ENCODE results near the gene ATG9A.
"Not testable (repeated sequence)": the region's sequence is repeated elsewhere in the genome, so short reads cannot be mapped to it uniquely, and the experiment has no call there.

Gene ATG9A

DNA sequence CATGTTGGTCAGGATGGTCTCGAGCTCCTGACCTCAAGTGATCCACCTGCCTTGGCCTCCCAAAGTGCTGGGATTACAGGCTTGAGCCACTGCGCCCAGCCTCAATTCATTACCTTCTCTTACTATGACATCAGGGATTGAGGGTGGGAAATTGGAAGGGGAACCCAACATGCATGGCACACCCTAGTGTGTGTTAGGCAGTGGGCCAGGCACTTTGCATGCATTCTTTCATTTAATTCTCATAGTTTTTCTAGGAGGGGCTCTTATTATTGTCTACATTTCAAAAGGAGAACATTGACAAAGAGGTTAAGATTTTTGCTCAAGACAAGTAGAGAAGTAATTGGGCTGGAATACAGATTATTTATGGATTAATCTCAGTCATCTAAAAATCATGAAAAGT, 38.9 kb upstream of the ATG9A start:
- TF ChIP-seq POLR2AphosphoS5 (IDR thresholded peaks at IDR 0.05; ENCODE audit: low read depth, low read length): no peak
- no peak for TF ChIP-seq TAF1 (IDR thresholded peaks at IDR 0.05; ENCODE audit: borderline replicate concordance, low read depth, low read length)
- no peak for TF ChIP-seq POLR2A (IDR thresholded peaks at IDR 0.05; ENCODE audit: low read depth, low read length)
- DNase-seq (ENCODE audit: insufficient read length): no peak
- FAIRE-seq: no peak

- TF ChIP-seq POLR2A (IDR thresholded peaks at IDR 0.05; ENCODE audit: low read depth, low read length): no peak
- no peak for FAIRE-seq
- no peak for DNase-seq (ENCODE audit: insufficient read length)
Measured at GRCh38 chr2:219266886-219267285, 37.5 kb upstream of the ATG9A start.

DNA sequence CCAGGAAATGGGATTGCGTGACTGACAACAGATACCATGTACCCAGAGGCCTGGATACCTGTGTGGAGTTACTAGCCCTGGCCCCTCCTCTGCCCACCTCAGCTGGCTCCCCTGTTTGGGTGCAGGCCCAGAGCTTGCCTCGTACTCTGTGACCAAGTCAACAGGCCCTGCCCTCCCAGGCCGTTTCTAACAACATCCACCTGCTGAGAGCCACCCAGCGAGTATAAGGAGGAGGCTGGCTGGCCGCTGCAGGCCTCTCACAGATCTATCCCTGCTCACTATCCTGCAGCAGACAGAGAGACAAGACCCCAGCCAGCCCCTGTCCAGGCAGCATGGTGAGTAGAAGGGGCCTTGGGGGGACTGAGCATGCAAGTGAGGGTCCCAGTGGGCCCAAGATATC, 36.8 kb upstream of the ATG9A start:
- DNase-seq (ENCODE audit: insufficient read length) (no peak), FAIRE-seq (no peak)
- TF ChIP-seq TAF1 (IDR thresholded peaks at IDR 0.05; ENCODE audit: borderline replicate concordance, low read depth, low read length) (no peak), POLR2AphosphoS5 (IDR thresholded peaks at IDR 0.05; ENCODE audit: low read depth, low read length) (no peak), POLR2A (IDR thresholded peaks at IDR 0.05; ENCODE audit: low read depth, low read length) (no peak)

GRCh38 chr2:219261024-219261855, 31.8 kb upstream of the ATG9A start:
- no peak for DNase-seq (ENCODE audit: insufficient read length)
- TF ChIP-seq POLR2A (IDR thresholded peaks at IDR 0.05; ENCODE audit: low read depth, low read length) (no peak), POLR2AphosphoS5 (IDR thresholded peaks at IDR 0.05; ENCODE audit: low read depth, low read length) (no peak), TAF1 (IDR thresholded peaks at IDR 0.05; ENCODE audit: borderline replicate concordance, low read depth, low read length) (no peak)
- FAIRE-seq: no peak

DNA sequence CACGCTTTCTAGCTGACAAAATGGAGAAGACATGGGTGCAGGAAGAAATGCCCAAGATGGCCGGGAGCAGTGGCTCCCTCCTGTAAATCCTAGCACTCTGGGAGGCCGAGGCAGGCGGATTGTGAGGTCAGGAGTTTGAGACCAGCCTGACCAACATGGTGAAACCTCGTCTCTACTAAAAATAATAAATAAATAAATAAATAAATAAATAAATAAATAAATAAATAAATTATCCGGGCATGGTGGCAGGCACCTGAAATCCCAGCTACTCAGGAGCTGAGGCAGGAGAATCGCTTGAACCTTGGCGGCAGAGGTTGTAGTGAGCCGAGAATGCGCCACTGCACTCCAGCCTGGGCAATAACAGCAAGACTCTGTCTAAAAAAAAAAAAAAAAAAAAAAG, 29.5 kb upstream of the ATG9A start:
- FAIRE-seq: not testable (repeated sequence)

GRCh38 chr2:219254590-219255201, 25.3 kb upstream of the ATG9A start:
- no peak for DNase-seq (ENCODE audit: insufficient read length)
- FAIRE-seq: peak; percentile 79

More for the DNA sequence above, 29.5 kb upstream of the ATG9A start:
- DNase-seq (ENCODE audit: insufficient read length): not testable (repeated sequence)

DNA sequence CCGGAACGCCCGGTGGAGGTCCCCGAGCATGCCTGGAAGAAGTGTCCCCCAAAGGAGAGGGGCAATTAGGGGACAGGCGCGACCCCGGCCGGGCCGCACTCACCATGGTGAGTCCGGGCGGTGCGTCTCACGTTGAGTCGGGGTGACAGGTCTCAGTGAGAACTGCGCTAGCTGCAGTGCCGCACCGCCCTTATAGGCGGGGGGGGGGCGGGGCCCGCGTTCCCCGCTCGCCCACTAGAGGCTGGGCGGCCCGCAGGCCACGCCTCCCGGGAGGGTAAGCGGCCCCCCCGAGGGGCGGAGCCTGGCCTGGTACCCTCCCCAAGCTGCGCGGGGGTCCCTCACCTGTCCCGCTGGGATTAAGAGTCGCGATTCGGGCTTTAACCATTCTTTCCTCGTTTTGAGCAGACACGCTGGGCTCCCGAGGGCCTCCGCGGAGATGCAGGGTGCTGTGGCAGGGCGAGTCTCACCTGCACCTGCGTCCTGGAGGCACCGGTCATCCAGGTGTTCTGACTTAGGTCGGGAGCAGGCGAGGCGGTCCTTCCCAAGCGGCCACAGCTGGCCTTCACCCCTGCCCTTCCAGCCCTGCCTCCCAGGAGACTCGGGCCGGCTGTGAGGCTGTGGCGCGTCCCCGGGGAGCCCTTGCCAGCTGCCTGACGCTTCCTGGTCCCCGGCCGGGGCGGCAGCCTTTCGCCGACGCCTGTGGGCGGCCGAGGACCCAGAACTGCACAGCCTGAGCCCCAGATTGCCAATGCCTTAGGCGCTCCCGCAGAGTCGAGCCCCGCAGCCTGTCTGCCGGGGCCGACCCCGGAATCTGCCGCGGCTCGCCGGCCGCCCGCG, 24.5 kb upstream of the ATG9A start, which contains the start of gene TUBA4A:
TUBA4A (minus strand) TSS at position 166 of the 837 bp plus-strand sequence; CDS start at position 106, 60 bp downstream.
- FAIRE-seq: peak; percentile 95
- DNase-seq (ENCODE audit: insufficient read length): peak; percentile 99
- TF ChIP-seq TAF1 (IDR thresholded peaks at IDR 0.05; ENCODE audit: borderline replicate concordance, low read depth, low read length): peak; percentile 79
- TF ChIP-seq POLR2A (IDR thresholded peaks at IDR 0.05; ENCODE audit: low read depth, low read length): peak; percentile 99
- peak; percentile 98 for TF ChIP-seq POLR2AphosphoS5 (IDR thresholded peaks at IDR 0.05; ENCODE audit: low read depth, low read length)

More at GRCh38 chr2:219254590-219255201, 25.3 kb upstream of the ATG9A start:
- TF ChIP-seq POLR2AphosphoS5 (IDR thresholded peaks at IDR 0.05; ENCODE audit: low read depth, low read length): no peak

- FAIRE-seq (peak; percentile 87), DNase-seq (ENCODE audit: insufficient read length) (peak; percentile 52)
- TF ChIP-seq TAF1 (IDR thresholded peaks at IDR 0.05; ENCODE audit: borderline replicate concordance, low read depth, low read length) (no peak), POLR2A (IDR thresholded peaks at IDR 0.05; ENCODE audit: low read depth, low read length) (no peak; the same call in 1 of the 2 replicates), POLR2AphosphoS5 (IDR thresholded peaks at IDR 0.05; ENCODE audit: low read depth, low read length) (no peak)
Measured at GRCh38 chr2:219252900-219253752, 23.7 kb upstream of the ATG9A start, which contains the start of gene TUBA4B. Gene TUBA4B (plus strand): TSS chr2:219253243. CDS start chr2:219253408, 165 bp downstream.

- FAIRE-seq (no peak), DNase-seq (ENCODE audit: insufficient read length) (no peak)
- TF ChIP-seq TAF1 (IDR thresholded peaks at IDR 0.05; ENCODE audit: borderline replicate concordance, low read depth, low read length) (no peak), POLR2AphosphoS5 (IDR thresholded peaks at IDR 0.05; ENCODE audit: low read depth, low read length) (no peak), POLR2A (IDR thresholded peaks at IDR 0.05; ENCODE audit: low read depth, low read length) (no peak)
Measured at GRCh38 chr2:219252570-219252899, 23.1 kb upstream of the ATG9A start.

DNA sequence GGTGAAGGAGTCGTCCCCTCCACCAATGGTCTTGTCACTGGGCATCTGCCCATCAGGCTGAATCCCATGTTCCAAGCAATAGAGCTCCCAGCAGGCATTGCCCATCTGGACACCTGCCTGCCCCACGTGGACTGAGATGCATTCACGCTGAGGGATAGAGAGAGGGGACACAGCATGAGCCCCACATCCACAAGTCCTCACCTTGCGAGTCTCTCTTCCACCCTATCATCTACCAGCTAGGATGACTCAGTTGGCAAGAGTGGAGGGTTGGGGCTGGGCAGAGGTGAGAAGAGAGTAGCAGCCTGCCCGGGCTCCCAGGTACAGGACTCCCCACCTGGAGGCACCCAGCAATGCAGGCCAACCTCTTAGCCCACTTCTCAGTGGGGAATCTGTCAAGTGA, 22.6 kb upstream of the ATG9A start:
- FAIRE-seq (no peak), DNase-seq (ENCODE audit: insufficient read length) (no peak)
- TF ChIP-seq POLR2AphosphoS5 (IDR thresholded peaks at IDR 0.05; ENCODE audit: low read depth, low read length) (no peak), TAF1 (IDR thresholded peaks at IDR 0.05; ENCODE audit: borderline replicate concordance, low read depth, low read length) (no peak), POLR2A (IDR thresholded peaks at IDR 0.05; ENCODE audit: low read depth, low read length) (no peak; the same call in 1 of the 2 replicates)

DNA sequence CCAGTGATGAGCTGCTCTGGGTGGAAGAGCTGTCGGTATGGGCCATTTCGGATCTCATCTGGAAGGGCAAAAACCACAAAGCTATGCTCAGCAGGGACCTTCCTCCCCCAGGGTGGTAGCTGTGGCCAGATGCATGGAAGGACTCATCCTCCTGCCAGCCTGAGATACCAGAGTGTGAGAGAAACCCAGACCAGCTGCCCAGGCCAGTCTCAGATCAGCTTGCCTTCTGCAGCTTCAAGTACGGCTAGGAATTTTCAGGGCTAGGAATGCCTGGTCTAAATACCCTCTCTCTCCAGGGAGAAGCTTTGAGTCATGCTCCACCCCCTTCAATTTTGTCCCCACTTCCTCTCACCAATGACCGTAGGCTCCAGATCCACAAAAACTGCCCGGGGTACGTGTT, 22.2 kb upstream of the ATG9A start:
- TF ChIP-seq POLR2A (IDR thresholded peaks at IDR 0.05; ENCODE audit: low read depth, low read length) (no peak), POLR2AphosphoS5 (IDR thresholded peaks at IDR 0.05; ENCODE audit: low read depth, low read length) (no peak; the same call in 1 of the 2 replicates), TAF1 (IDR thresholded peaks at IDR 0.05; ENCODE audit: borderline replicate concordance, low read depth, low read length) (no peak)
- DNase-seq (ENCODE audit: insufficient read length): no peak
- FAIRE-seq: no peak

Measured in GM12892 (cell line).